AG09319 (cell line): ENCODE results near the gene SLIT1.
"Not testable (repeated sequence)": the region's sequence is repeated elsewhere in the genome, so short reads cannot be mapped to it uniquely, and the experiment has no call there.

Experiments
- DNase-seq: peaks from one replicate; pipeline ENCODE4 v3.0.0-alpha.2; 2010; ENCODE audit warnings: low read depth; ENCODE audit errors: extremely low read depth
- CTCF ChIP-seq: IDR thresholded peaks from 2 replicates; pipeline ENCODE4 v1.5.1; 2011; ENCODE audit warnings: low read depth, mild to moderate bottlenecking, inconsistent platforms, low read length, moderate library complexity

SLIT1 gene

GRCh38 chr10:97095701-97096260, 90.0 kb downstream of the SLIT1 start:
- no peak for DNase-seq
- TF ChIP-seq CTCF = no peak

- TF ChIP-seq CTCF = no peak
Observed at GRCh38 chr10:97090644-97091043, 95.1 kb downstream of the SLIT1 start.

GRCh38 chr10:97090035-97090434, 95.7 kb downstream of the SLIT1 start:
- TF ChIP-seq CTCF = no peak
- DNase-seq = no peak

More at GRCh38 chr10:97090644-97091043, 95.1 kb downstream of the SLIT1 start:
- DNase-seq = no peak

- no peak for DNase-seq
Observed at GRCh38 chr10:97089209-97089870, 96.4 kb downstream of the SLIT1 start.

GRCh38 chr10:97087296-97087695, 98.5 kb downstream of the SLIT1 start:
- no peak for TF ChIP-seq CTCF
- no peak for DNase-seq

More at GRCh38 chr10:97089209-97089870, 96.4 kb downstream of the SLIT1 start:
- TF ChIP-seq CTCF = no peak

GRCh38 chr10:97086530-97086929, 99.2 kb downstream of the SLIT1 start:
- TF ChIP-seq CTCF = no peak
- no peak for DNase-seq

GRCh38 chr10:97083228-97083829, 102.4 kb downstream of the SLIT1 start:
- DNase-seq = no peak
- no peak for TF ChIP-seq CTCF

GRCh38 chr10:97082575-97082974, 103.2 kb downstream of the SLIT1 start:
- not testable (repeated sequence) for DNase-seq
